H1 (cell line): ENCODE data around the gene TM7SF3. TPM values are rescaled to one million over a fixed set of nuclear protein-coding genes. Genes with fewer than 3 reads are reported as not detected.

Experiments used
- CTCF ChIA-PET: fragments of 300-600 bp; sonication (Branson Sonifier 250); formaldehyde crosslinking; loops from one replicate; lab custom pipeline; 2021; ENCODE audit not compliant: partially characterized antibody; lab: Charles Lee
- POLR2A ChIA-PET: fragments of 300-600 bp; sonication (Branson Sonifier 250); formaldehyde crosslinking; loops from one replicate; lab custom pipeline; 2021; ENCODE audit warnings: inconsistent platforms; ENCODE audit not compliant: partially characterized antibody; lab: Charles Lee
- DNase-seq, 2 experiments: peaks; one replicate each; pipeline versions ENCODE4 v3.0.0 to v3.0.0-alpha.2; 2010 to 2022; ENCODE audit warnings: low spot score in 2 of 2, low read depth in 1 of 2, mixed read lengths in 1 of 2
- FAIRE-seq: peaks from 2 replicates; lab custom pipeline; 2011; peaks lifted over from hg19 to GRCh38; lab: Jason Lieb, UNC
- H2AFZ ChIP-seq: 2 replicates; pipeline ENCODE4 v1.8.1; 2012; ENCODE audit warnings: low read length, inconsistent platforms
- H2AK5ac ChIP-seq: 2 replicates; pipeline ENCODE4 v1.6.1; 2013; ENCODE audit warnings: low read depth, low read length
- H2BK120ac ChIP-seq: replicated peaks from 2 replicates; pipeline ENCODE3; 2013; ENCODE audit warnings: low read depth, low read length, inconsistent platforms
- H2BK12ac ChIP-seq: 2 replicates; pipeline ENCODE4 v1.6.1; 2013; ENCODE audit warnings: low read depth, low read length
- H2BK15ac ChIP-seq: 2 replicates; pipeline ENCODE4 v1.6.1; 2013; ENCODE audit warnings: low read length
- H2BK20ac ChIP-seq: 2 replicates; pipeline ENCODE4 v1.6.1; 2013; ENCODE audit warnings: low read length
- H2BK5ac ChIP-seq: 2 replicates; pipeline ENCODE4 v1.6.1; 2013; ENCODE audit warnings: low read depth, low read length
- H3K14ac ChIP-seq: 2 replicates; pipeline ENCODE4 v1.6.1; 2013; ENCODE audit warnings: inconsistent platforms; ENCODE audit not compliant: insufficient read length
- H3K18ac ChIP-seq: 2 replicates; pipeline ENCODE4 v1.6.1; 2013; ENCODE audit warnings: low read length; ENCODE audit errors: extremely low read depth
- H3K23ac ChIP-seq: 2 replicates; pipeline ENCODE4 v1.6.1; 2013; ENCODE audit warnings: inconsistent platforms; ENCODE audit not compliant: insufficient read length
- H3K23me2 ChIP-seq: 2 replicates; pipeline ENCODE4 v1.6.1; 2013; ENCODE audit warnings: low read depth, low read length
- H3K27ac ChIP-seq: 2 replicates; pipeline ENCODE4 v1.6.1; 2011; ENCODE audit warnings: low read depth, low read length, inconsistent platforms
- H3K27me3 ChIP-seq, 4 experiments: replicated peaks in 1 of 4; 1 replicate in 1 of 4; 2 replicates in 3 of 4; pipeline versions ENCODE4 v1.6.1 to v1.8.1; 2011 to 2013; ENCODE audit warnings: low read length in 3 of 4, mild to moderate bottlenecking in 3 of 4, inconsistent platforms in 2 of 4, mixed read lengths in 2 of 4, moderate library complexity in 1 of 4; ENCODE audit not compliant: control insufficient read depth in 3 of 4, insufficient read depth in 3 of 4; ENCODE audit errors: extremely low read depth in 1 of 4
- H3K36me3 ChIP-seq, 4 experiments: 2 replicates each; pipeline versions ENCODE4 v1.6.1 to v1.8.1; 2011 to 2013; ENCODE audit warnings: mild to moderate bottlenecking in 4 of 4, low read length in 3 of 4, moderate library complexity in 2 of 4, control low read depth in 1 of 4, inconsistent platforms in 1 of 4; ENCODE audit not compliant: insufficient read depth in 4 of 4, control insufficient read depth in 2 of 4
- H3K4ac ChIP-seq: replicated peaks from 2 replicates; pipeline ENCODE3; 2013; ENCODE audit warnings: low read length, low read depth, mixed read lengths, inconsistent platforms; ENCODE audit not compliant: insufficient read length
- H3K4me1 ChIP-seq, 4 experiments: replicated peaks in 1 of 4; 1 replicate in 1 of 4; 2 replicates in 3 of 4; pipeline versions ENCODE4 v1.6.1 to v1.8.1; 2011 to 2013; ENCODE audit warnings: low read length in 3 of 4, inconsistent platforms in 2 of 4, mixed read lengths in 1 of 4; ENCODE audit not compliant: insufficient read depth in 4 of 4, control insufficient read depth in 3 of 4
- H3K4me2 ChIP-seq, 2 experiments: 2 replicates each; pipeline versions ENCODE4 v1.6.1 to v1.8.1; 2011 to 2013; ENCODE audit warnings: low read depth in 2 of 2, low read length in 2 of 2, control low read depth in 1 of 2, inconsistent platforms in 1 of 2, mild to moderate bottlenecking in 1 of 2; ENCODE audit not compliant: insufficient read depth in 1 of 2
- H3K4me3 ChIP-seq, 4 experiments: fragments of 200-600, 300-600 bp in 1 of 4; sonication (generic), shearing (Covaris generic), sonication (Bioruptor Twin) in 1 of 4; 2 replicates each; pipeline versions ENCODE4 v1.5.1 to v1.8.1; 2011 to 2016; ENCODE audit warnings: low read length in 4 of 4, low read depth in 3 of 4, control low read depth in 2 of 4, inconsistent platforms in 2 of 4, mild to moderate bottlenecking in 2 of 4, mixed read lengths in 1 of 4, moderate library complexity in 1 of 4; ENCODE audit not compliant: insufficient read depth in 2 of 4; ENCODE audit errors: extremely low read depth in 1 of 4
- H3K56ac ChIP-seq: replicated peaks from 2 replicates; pipeline ENCODE3; 2013; ENCODE audit warnings: low read depth, mild to moderate bottlenecking, mixed read lengths, low read length, inconsistent platforms; ENCODE audit not compliant: insufficient read length
- H3K79me1 ChIP-seq: 2 replicates; pipeline ENCODE4 v1.6.1; 2013; ENCODE audit warnings: low read depth, low read length, control low read depth
- H3K79me2 ChIP-seq, 2 experiments: 2 replicates each; pipeline versions ENCODE4 v1.6.1 to v1.8.1; 2012 to 2013; ENCODE audit warnings: low read length in 2 of 2, mild to moderate bottlenecking in 2 of 2, inconsistent platforms in 1 of 2; ENCODE audit not compliant: insufficient read depth in 2 of 2, control insufficient read depth in 1 of 2
- H3K9ac ChIP-seq, 4 experiments: replicated peaks in 1 of 4; 1 replicate in 1 of 4; 2 replicates in 3 of 4; pipeline versions ENCODE4 v1.6.1 to v1.8.1; 2011 to 2013; ENCODE audit warnings: low read depth in 3 of 4, low read length in 3 of 4, control low read depth in 2 of 4, mild to moderate bottlenecking in 2 of 4, moderate library complexity in 2 of 4, inconsistent platforms in 1 of 4; ENCODE audit errors: extremely low read depth in 1 of 4
- H3K9me3 ChIP-seq, 2 experiments: 2 replicates each; pipeline versions ENCODE4 v1.6.1 to v1.8.1; 2012 to 2013; ENCODE audit warnings: mild to moderate bottlenecking in 2 of 2, moderate library complexity in 2 of 2, control low read depth in 1 of 2, inconsistent platforms in 1 of 2, low read depth in 1 of 2, low read length in 1 of 2, mixed read lengths in 1 of 2; ENCODE audit not compliant: insufficient read depth in 2 of 2
- H4K20me1 ChIP-seq, 2 experiments: replicated peaks in 1 of 2; 2 replicates each; pipeline versions ENCODE3 to v1.8.1; 2011 to 2013; ENCODE audit warnings: inconsistent platforms in 2 of 2, low read length in 2 of 2, mild to moderate bottlenecking in 1 of 2; ENCODE audit not compliant: insufficient read depth in 2 of 2, control insufficient read depth in 1 of 2
- H4K5ac ChIP-seq: 2 replicates; pipeline ENCODE4 v1.6.1; 2013; ENCODE audit warnings: low read length, low read depth, mixed read lengths, inconsistent platforms; ENCODE audit not compliant: insufficient read length
- H4K8ac ChIP-seq: 2 replicates; pipeline ENCODE4 v1.8.0; 2013; ENCODE audit warnings: mild to moderate bottlenecking, moderate library complexity, low read length, inconsistent platforms; ENCODE audit not compliant: insufficient read depth; ENCODE audit errors: extremely low read depth
- H4K91ac ChIP-seq: replicated peaks from 2 replicates; pipeline ENCODE3; 2013; ENCODE audit warnings: low read length, mixed read lengths, inconsistent platforms; ENCODE audit not compliant: insufficient read length
- BACH1 ChIP-seq: IDR thresholded peaks from 2 replicates; pipeline ENCODE4 v1.6.1; 2012; ENCODE audit warnings: low read length, improper control_type of control experiment
- CBX5 ChIP-seq: fragments of 300-800, 300-1000 bp; sonication (generic); IDR thresholded peaks from 2 replicates; pipeline ENCODE4 v1.7.1; 2016; ENCODE audit warnings: antibody characterized with exemption, low read length, low read depth
- CEBPB ChIP-seq: IDR thresholded peaks from 2 replicates; pipeline ENCODE4 v1.6.1; 2012; ENCODE audit warnings: low read depth, low read length
- CHD1 ChIP-seq: IDR thresholded peaks from 2 replicates; pipeline ENCODE4 v1.6.1; 2012; ENCODE audit warnings: low read depth, low read length, improper control_type of control experiment
- CREB1 ChIP-seq: IDR thresholded peaks from 2 replicates; pipeline ENCODE4 v1.6.1; 2012; ENCODE audit warnings: inconsistent platforms
- CTBP2 ChIP-seq: IDR thresholded peaks from 2 replicates; pipeline ENCODE4 v1.7.0; 2011; ENCODE audit warnings: borderline replicate concordance, mild to moderate bottlenecking, moderate library complexity, mixed read lengths, low read length; ENCODE audit not compliant: insufficient read depth, insufficient read length
- EP300 ChIP-seq, 2 experiments: IDR thresholded peaks; 1 replicate in 1 of 2; 2 replicates in 1 of 2; pipeline ENCODE4 v1.6.1; 2011 to 2012; ENCODE audit warnings: low read depth in 2 of 2, low read length in 2 of 2, mild to moderate bottlenecking in 2 of 2, borderline replicate concordance in 1 of 2, inconsistent platforms in 1 of 2, moderate library complexity in 1 of 2
- HDAC6 ChIP-seq: IDR thresholded peaks from one replicate; pipeline ENCODE4 v1.7.1; 2012; ENCODE audit warnings: low read depth, mild to moderate bottlenecking, inconsistent platforms, low read length, moderate library complexity
- KDM1A ChIP-seq: fragments of 200-600, 300-600 bp; sonication (generic); IDR thresholded peaks from 2 replicates; pipeline ENCODE4 v1.7.1; 2016; ENCODE audit warnings: mild to moderate bottlenecking, low read length, borderline replicate concordance
- KDM5A ChIP-seq: fragments of 200-600 bp; IDR thresholded peaks from 2 replicates; pipeline ENCODE4 v1.7.1; 2012; ENCODE audit warnings: mild to moderate bottlenecking, low read length, inconsistent platforms, mixed read lengths
- MAX ChIP-seq: IDR thresholded peaks from 2 replicates; pipeline ENCODE4 v1.6.1; 2012; ENCODE audit warnings: inconsistent platforms
- NRF1 ChIP-seq: IDR thresholded peaks from 2 replicates; pipeline ENCODE4 v1.6.1; 2011; ENCODE audit warnings: mild to moderate bottlenecking, low read depth, low read length, improper control_type of control experiment
- POU5F1 ChIP-seq: IDR thresholded peaks from 2 replicates; pipeline ENCODE4 v1.6.1; 2011; ENCODE audit warnings: low read depth, mild to moderate bottlenecking, low read length, moderate library complexity
- SIX5 ChIP-seq: IDR thresholded peaks from 2 replicates; pipeline ENCODE4 v1.6.1; 2011; ENCODE audit warnings: mild to moderate bottlenecking, low read depth, low read length
- TAF7 ChIP-seq: optimal IDR thresholded peaks from 2 replicates; pipeline ENCODE3; 2011; ENCODE audit warnings: low read depth, mild to moderate bottlenecking, inconsistent platforms, low read length, moderate library complexity, borderline replicate concordance
- WGBS, 2 experiments: shearing (Covaris generic) in 1 of 2; methylation state at CpG; one replicate each; pipeline versions ENCODE4 v1.1.6 to v1.1.7; 2013 to 2015; ENCODE audit warnings: low lambda C conversion rate in 2 of 2, mixed read lengths in 2 of 2, inconsistent platforms in 1 of 2, low coverage in 1 of 2, missing lambda C conversion rate in 1 of 2; ENCODE audit not compliant: insufficient replicate concordance in 2 of 2, insufficient coverage in 1 of 2, insufficient read length in 1 of 2; ENCODE audit errors: extremely low coverage in 1 of 2, missing lambda C conversion rate in 1 of 2; 5-methylcytosine and 5-hydroxymethylcytosine counted together
- polyA plus RNA-seq, 7 experiments: library from polyadenylated mRNA; depleted of rRNA in 3 of 7; stranded (reverse) in 5 of 7; unstranded in 2 of 7; fragments of >200 nt in 5 of 7; fragments of 200-250 nt in 2 of 7; gene quantifications; 1 replicate in 5 of 7; 2 replicates in 1 of 7; 4 replicates in 1 of 7; pipeline versions ENCODE4 v1.2.1 to v1.2.3, GENCODE V29; 2011 to 2013; ENCODE audit warnings: missing spikeins in 2 of 7, mixed read lengths in 2 of 7
- total RNA-seq: library from RNA; stranded (reverse); fragmentation: NEBNext Ultra II Directional; extraction: Animal tissue kit (Norgen Biotek cat#: 25700); gene quantifications from 2 replicates; pipeline ENCODE4 v1.2.1, GENCODE V29; 2021

TM7SF3 gene
- total and polyA plus RNA-seq, 2 of the 8 experiments (the other 6 are each of a cell fraction or from before 2014, with no cell fraction given) = 57.9 to 77.2 TPM

- peaks cover 2% of the 10 kb centered on the region; the same call in 1 of the 2 replicates for H3K79me1 ChIP-seq
- TF ChIP-seq KDM5A = no peak
- TF ChIP-seq CTBP2 = no peak
- no peak for TF ChIP-seq POU5F1
- no peak for TF ChIP-seq MAX
- TF ChIP-seq KDM1A = no peak
- no peak for TF ChIP-seq TAF7
- TF ChIP-seq SIX5 = no peak
- TF ChIP-seq CREB1 = no peak
- no peak for TF ChIP-seq EP300 (IDR thresholded peaks at IDR 0.05; ENCODE audit: borderline replicate concordance in 1 of 2, low read depth in 2 of 2, low read length in 2 of 2)
- no peak for TF ChIP-seq BACH1
- TF ChIP-seq CHD1 = no peak
- TF ChIP-seq HDAC6 = no peak
- no peak for TF ChIP-seq NRF1
- TF ChIP-seq CEBPB = no peak
- TF ChIP-seq CBX5 = no peak
These were observed 73.0 kb downstream of the TM7SF3 start for GRCh38 chr12:26941215-26941594.

More at GRCh38 chr12:26941215-26941594, 73.0 kb downstream of the TM7SF3 start:
- Histone ChIP-seq H2AK5ac (no peak overlapping the region), H3K4me1 (peaks cover 0 to 3% (median 2%) of the 10 kb centered on the region in 4 experiments; a peak in 5 of 7 replicates), H3K9ac (no peak overlapping the region), H2BK12ac (no peak overlapping the region), H3K4ac (no peak overlapping the region), H3K56ac (no peak overlapping the region), H3K27ac (no peak overlapping the region), H4K91ac (no peak overlapping the region), H4K20me1 (peaks cover 2 to 4% of the 10 kb centered on the region in 2 experiments), H2BK20ac (no peak overlapping the region), H3K4me2 (no peak overlapping the region), H4K5ac (no peak overlapping the region), H3K14ac (no peak overlapping the region), H3K23me2 (peaks cover 5% of the 10 kb centered on the region), H2AFZ (no peak overlapping the region), H3K23ac (no peak overlapping the region), H2BK120ac (no peak overlapping the region), H3K4me3 (no peak overlapping the region), H3K27me3 (no peaks in the 10 kb centered on the region), H4K8ac (no peak overlapping the region), H3K79me2 (peaks cover 5 to 90% of the 10 kb centered on the region in 2 experiments; a peak in 3 of 4 replicates), H3K18ac (no peak overlapping the region), H2BK5ac (no peak overlapping the region), H3K9me3 (no peaks in the 10 kb centered on the region), H2BK15ac (no peak overlapping the region), H3K36me3 (no peaks in the 10 kb centered on the region)
- 95% methylated on average over 1 of the region's 1 CpG; no CpG with 5 or more reads in 1 of the 2 experiments for WGBS, 2 experiments
- FAIRE-seq = no peak
- CTCF ChIA-PET = interaction anchor here (1.0 kb wide), 1 partner anchor 69 kb away, joined by 3 read pairs; no protein-coding TSS in a partner anchor
- DNase-seq = no peak
- POLR2A ChIA-PET = interaction anchor here (1.6 kb wide), 1 partner anchor 9 kb away, joined by 3 read pairs; no protein-coding TSS in a partner anchor
